GM13976 (cell line): ENCODE data around the gene SMAD9.

Source experiments
- DNase-seq: peaks from one replicate; pipeline ENCODE4 v3.0.0; 2012; ENCODE audit warnings: low spot score
- in situ Hi-C: fragments of 300-500 bp; cut with MboI; formaldehyde crosslinking; loops from one replicate; pipeline ENCODE4 v1.12.0; 2022; ENCODE audit warnings: low sequenced_read_pairs, mixed read lengths, inconsistent platforms; ENCODE audit not compliant: unreplicated experiment
- TF ChIP-seq, protein P1 (sequence below): IDR thresholded peaks from 2 replicates; pipeline ENCODE4 v1.5.1; 2012; ENCODE audit warnings: borderline replicate concordance, mild to moderate bottlenecking; ENCODE audit not compliant: insufficient read depth; ENCODE audit errors: extremely low read depth, missing control alignments, control extremely low read depth

SMAD9 gene

GRCh38 chr13:36862002-36862685 is 57.9 kb downstream of the SMAD9 start:
- TF ChIP-seq, protein P1, sequence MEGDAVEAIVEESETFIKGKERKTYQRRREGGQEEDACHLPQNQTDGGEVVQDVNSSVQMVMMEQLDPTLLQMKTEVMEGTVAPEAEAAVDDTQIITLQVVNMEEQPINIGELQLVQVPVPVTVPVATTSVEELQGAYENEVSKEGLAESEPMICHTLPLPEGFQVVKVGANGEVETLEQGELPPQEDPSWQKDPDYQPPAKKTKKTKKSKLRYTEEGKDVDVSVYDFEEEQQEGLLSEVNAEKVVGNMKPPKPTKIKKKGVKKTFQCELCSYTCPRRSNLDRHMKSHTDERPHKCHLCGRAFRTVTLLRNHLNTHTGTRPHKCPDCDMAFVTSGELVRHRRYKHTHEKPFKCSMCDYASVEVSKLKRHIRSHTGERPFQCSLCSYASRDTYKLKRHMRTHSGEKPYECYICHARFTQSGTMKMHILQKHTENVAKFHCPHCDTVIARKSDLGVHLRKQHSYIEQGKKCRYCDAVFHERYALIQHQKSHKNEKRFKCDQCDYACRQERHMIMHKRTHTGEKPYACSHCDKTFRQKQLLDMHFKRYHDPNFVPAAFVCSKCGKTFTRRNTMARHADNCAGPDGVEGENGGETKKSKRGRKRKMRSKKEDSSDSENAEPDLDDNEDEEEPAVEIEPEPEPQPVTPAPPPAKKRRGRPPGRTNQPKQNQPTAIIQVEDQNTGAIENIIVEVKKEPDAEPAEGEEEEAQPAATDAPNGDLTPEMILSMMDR = no peak
- in situ Hi-C loops = no loop called here
- DNase-seq = no peak

GRCh38 chr13:36859259-36859658 is 60.8 kb downstream of the SMAD9 start:
- TF ChIP-seq, protein P1 = no peak
- in situ Hi-C loops = loop anchor here (10.0 kb wide), 1 partner anchor 126 kb away; no protein-coding TSS in a partner anchor
- no peak for DNase-seq

DNA sequence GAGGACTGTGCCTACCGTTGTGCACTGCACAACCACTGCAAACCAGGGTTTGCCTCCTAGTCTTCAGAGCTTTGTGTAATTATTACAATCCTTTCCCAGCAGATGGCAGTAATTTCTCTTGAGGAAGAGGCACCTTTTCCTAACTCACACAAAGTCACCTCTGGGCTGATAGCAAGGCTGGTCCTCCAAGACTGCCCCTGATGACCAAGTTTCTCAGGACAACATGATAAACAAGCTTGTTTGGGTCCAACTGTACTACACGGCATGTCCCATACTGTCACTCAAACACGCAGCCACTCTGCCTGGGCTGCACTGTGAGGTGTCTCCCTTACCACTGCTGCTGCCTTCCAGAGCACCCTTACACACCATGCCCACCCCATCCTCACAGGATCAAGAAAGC is 61.7 kb downstream of the SMAD9 start:
- peak; percentile 37 for DNase-seq
- in situ Hi-C loops = loop anchor here (10.0 kb wide), 1 partner anchor 127 kb away; no protein-coding TSS in a partner anchor

DNA sequence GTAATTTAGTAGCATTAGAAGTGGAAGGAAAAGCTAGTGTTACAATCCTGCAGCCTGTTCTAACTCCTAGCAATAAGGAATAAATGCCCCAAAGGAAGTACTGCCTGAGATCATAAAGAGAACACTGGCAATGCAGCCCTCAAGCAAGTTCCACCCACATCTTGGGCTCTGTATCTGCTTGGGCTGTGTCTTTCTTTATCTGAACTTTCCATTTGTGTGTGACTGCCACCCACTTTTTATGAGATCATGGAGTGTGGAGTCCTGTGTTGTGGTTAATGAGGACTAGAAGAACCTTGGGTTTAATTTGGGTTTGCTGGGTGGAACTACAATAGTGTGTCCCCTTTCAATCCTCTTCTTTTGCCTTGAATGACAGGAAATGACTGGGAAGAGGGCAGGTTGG is 62.8 kb downstream of the SMAD9 start:
- no peak for DNase-seq
- in situ Hi-C loops = loop anchor here (10.0 kb wide), 1 partner anchor 128 kb away; no protein-coding TSS in a partner anchor
- TF ChIP-seq, protein P1 = no peak

More for the DNA sequence above, 61.7 kb downstream of the SMAD9 start:
- TF ChIP-seq, protein P1 = peak; percentile 20

DNA sequence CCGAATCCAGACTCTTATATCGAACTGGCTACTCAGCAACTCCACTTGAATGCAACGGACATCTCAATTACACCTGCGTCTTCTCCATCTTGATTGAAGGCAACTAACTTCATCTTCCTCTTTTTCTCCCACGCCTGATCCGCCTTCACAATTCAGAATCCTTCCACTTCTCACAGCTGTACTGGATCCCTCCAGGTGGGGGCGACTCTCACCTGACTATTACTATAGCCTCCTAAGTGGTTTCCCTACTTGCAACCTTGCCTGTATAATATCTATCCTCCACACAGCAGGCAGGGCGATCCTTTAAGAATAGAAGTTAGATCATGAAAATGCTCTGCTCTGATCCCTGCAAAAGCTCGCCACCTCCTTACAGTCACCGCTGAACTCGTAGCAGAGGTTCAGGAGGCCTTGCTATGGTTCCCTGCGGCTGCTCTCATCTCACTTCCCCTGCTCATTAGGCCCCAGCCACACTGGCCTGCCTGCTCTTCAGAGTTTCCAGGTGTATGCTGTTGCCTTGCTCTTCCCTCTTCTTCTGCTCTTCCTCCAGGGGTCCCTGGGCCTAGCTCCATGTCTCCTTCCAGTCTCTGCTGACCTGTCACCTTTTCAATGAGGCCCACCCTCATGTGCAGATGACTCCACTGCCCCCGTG is 69.1 kb downstream of the SMAD9 start:
- TF ChIP-seq, protein P1 = no peak
- in situ Hi-C loops = loop anchor here (10.0 kb wide), 1 partner anchor 134 kb away; no protein-coding TSS in a partner anchor

GRCh38 chr13:36848199-36848982 is 71.6 kb downstream of the SMAD9 start:
- in situ Hi-C loops = no loop called here
- TF ChIP-seq, protein P1 = peak; percentile 34
- DNase-seq = no peak

More for the DNA sequence above, 69.1 kb downstream of the SMAD9 start:
- no peak for DNase-seq
